Measurements from ENCODE around the gene PCBD1.

DNA sequence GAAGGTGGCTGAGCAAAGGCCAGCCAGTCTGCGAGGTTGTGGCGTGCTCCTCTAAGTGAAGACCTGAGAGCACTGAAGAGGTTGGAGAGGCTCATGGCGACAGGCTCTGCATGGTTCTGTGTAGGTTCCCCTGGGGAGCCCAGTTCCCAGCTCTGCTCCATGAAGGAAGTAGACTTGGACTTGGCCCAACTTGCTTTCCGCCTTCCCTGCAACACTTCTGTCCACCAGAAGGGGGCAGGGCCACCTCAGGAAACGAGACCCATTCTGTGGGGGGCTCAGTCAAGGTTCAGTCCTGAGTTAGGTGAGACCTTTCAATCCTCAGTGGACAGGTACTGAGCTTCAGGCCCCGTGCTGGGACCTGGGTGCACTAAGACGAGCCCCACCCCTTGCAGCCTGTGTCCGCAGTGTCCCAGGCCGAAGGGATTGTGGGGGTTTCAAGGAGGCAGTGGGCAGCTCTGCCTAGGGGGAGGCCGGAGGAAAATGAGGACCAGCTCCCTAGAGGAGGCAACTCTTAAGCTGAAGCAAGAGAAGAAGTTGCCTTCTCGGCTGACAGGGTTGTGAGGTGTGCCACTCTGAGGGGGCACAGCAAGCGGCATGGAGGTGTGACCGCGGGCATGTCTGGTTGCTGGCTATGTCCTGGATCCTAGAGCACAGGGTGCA lies 15.0 kb upstream of the PCBD1 start:
- TF ChIP-seq EZH2 (IDR thresholded peaks at IDR 0.05; ENCODE audit: borderline replicate concordance, low read depth, low read length, severe bottlenecking): no peak
- TF ChIP-seq, protein P1, sequence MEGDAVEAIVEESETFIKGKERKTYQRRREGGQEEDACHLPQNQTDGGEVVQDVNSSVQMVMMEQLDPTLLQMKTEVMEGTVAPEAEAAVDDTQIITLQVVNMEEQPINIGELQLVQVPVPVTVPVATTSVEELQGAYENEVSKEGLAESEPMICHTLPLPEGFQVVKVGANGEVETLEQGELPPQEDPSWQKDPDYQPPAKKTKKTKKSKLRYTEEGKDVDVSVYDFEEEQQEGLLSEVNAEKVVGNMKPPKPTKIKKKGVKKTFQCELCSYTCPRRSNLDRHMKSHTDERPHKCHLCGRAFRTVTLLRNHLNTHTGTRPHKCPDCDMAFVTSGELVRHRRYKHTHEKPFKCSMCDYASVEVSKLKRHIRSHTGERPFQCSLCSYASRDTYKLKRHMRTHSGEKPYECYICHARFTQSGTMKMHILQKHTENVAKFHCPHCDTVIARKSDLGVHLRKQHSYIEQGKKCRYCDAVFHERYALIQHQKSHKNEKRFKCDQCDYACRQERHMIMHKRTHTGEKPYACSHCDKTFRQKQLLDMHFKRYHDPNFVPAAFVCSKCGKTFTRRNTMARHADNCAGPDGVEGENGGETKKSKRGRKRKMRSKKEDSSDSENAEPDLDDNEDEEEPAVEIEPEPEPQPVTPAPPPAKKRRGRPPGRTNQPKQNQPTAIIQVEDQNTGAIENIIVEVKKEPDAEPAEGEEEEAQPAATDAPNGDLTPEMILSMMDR (IDR thresholded peaks at IDR 0.05; ENCODE audit: borderline replicate concordance, extremely low read depth, low read length, poor library complexity, severe bottlenecking): peak; percentile 94

All from DND-41 (cell line).